ENCODE data around the gene NOX3. TPM values are rescaled to one million over a fixed set of nuclear protein-coding genes. Genes with fewer than 3 reads are reported as not detected.
"Not testable (repeated sequence)": the region's sequence is repeated elsewhere in the genome, so short reads cannot be mapped to it uniquely, and the experiment has no call there.

NOX3 gene, protein sequence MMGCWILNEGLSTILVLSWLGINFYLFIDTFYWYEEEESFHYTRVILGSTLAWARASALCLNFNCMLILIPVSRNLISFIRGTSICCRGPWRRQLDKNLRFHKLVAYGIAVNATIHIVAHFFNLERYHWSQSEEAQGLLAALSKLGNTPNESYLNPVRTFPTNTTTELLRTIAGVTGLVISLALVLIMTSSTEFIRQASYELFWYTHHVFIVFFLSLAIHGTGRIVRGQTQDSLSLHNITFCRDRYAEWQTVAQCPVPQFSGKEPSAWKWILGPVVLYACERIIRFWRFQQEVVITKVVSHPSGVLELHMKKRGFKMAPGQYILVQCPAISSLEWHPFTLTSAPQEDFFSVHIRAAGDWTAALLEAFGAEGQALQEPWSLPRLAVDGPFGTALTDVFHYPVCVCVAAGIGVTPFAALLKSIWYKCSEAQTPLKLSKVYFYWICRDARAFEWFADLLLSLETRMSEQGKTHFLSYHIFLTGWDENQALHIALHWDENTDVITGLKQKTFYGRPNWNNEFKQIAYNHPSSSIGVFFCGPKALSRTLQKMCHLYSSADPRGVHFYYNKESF
- total RNA-seq (2014; rRNA removed; shearing (Covaris generic); ENCODE audit: low replicate concordance), result not detected in 2 replicates

DNA sequence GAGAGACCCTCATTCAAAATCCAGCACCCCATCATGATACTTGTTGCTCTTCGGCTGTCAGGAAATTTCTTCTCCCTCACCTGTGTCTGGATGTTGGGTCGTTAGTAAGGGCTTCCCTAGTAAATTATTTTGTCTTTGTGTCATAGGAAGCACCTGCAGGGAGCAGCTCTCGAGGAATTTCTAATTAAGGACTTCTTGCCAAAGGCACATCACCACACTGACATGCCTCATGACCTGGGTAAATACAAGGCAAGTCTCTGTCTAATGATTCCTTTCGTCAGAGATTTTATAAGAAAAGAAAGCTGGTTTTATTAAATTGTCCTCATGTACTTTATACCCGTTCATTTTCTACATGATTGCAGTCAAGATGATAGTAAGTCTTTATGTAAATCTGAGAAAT, at the start of gene NOX3:
Gene NOX3 (minus strand): TSS at position 74 of the 400 bp plus-strand sequence. CDS start 39 bp downstream, at position 35.
- DNase-seq (ENCODE audit: low read depth), result no peak
- in situ Hi-C loops (cut with HindIII; ENCODE audit: low pct_unique_long_range_greater_than_20kb, low sequenced_read_pairs), result no loop called here

DNA sequence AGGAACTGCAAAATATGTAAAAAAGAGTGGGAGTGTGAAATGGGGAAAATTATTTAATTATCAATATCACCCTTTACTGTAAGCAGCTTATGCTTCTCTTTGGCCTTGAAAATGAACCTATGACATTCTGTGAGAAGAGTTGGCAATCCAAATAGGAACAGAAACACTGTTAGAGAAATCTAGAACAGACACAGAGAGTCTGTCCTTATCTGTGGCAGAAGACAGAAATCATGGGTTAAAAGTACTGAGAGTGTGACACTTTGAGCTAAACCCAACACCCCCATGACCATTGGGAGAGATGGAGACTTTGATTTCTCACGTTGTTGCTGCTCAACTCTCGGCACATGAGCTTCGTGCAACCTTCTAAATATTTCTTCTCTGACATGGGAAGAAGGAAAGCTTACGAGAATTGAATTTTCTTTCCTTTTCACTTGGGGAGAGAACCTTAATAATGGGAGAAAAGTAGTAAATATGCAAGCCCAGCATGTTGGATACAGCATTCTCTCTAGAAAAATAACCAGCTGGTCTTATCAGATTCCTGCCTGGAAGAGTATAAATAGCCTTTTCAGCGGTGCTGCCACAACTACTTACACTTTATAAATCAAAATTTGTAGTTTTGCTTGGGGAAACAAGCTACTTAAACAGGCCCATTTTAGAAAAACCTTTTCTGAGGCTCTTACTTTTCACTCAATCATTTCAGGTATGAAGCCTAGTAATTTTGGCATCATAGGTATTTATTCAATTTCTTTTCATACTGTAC, 49.4 kb upstream of the NOX3 start:
- in situ Hi-C loops (cut with HindIII; ENCODE audit: low pct_unique_long_range_greater_than_20kb, low sequenced_read_pairs), result no loop called here
- no peak for DNase-seq (ENCODE audit: low read depth)

DNA sequence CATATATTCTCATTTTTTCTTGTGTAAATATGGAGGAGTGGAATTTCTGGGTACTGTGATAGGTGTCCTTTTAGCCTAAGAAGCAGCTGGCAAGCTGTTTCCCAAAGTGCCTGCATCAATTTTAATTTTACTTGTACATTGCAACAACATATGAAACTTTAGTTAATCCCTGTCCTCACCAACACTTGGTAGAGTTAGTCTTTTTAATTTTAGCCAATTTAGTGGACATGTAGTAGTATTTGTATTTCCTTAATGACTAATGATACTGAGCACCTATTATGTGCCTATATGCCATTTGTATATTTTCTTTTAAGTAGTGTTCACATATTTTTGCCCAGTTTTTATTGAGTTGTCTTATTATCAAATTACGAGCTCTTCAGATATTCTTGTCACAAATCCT, 46.8 kb upstream of the NOX3 start:
- no peak for DNase-seq (ENCODE audit: low read depth)
- in situ Hi-C loops (cut with HindIII; ENCODE audit: low pct_unique_long_range_greater_than_20kb, low sequenced_read_pairs), result no loop called here

DNA sequence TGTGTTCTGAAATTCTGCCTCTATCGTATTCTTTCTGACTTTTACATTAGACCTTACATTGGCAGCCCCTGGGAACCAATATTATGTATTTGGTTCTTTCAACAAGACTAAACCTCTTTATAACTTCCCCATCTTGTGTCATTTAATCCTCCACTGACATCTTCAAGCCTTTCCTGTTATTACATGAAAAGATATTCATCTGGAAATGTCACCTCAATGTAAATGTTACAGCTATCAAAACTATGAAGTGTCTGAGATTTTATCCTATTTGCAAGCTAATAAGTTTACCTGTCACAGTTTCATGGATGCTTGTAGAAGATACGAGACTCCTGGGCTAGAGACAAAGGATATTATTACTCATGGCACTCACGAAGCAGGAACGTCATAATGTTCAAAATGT, 43.9 kb upstream of the NOX3 start:
- DNase-seq (ENCODE audit: low read depth), result no peak
- in situ Hi-C loops (cut with HindIII; ENCODE audit: low pct_unique_long_range_greater_than_20kb, low sequenced_read_pairs), result no loop called here

DNA sequence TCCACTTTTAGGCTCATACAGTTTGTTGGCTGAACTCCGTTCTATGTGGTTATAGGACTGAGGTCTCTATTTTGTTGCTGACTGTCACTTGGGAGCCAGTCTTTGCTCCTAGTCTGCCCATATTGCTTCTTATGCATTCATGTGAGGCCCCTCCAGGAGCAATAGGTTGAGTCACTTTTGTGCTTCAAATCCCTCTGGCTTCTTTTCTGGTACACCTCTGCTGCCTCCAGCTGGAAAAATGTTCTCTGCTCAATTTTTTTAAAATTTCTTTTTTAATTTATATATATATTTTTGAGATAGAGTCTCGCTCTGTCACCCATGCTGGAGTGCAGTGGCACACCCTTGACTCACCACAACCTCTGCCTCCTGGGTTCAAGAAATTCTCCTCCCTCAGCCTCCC, 42.7 kb upstream of the NOX3 start:
- no peak for DNase-seq (ENCODE audit: low read depth)
- in situ Hi-C loops (cut with HindIII; ENCODE audit: low pct_unique_long_range_greater_than_20kb, low sequenced_read_pairs), result no loop called here

DNA sequence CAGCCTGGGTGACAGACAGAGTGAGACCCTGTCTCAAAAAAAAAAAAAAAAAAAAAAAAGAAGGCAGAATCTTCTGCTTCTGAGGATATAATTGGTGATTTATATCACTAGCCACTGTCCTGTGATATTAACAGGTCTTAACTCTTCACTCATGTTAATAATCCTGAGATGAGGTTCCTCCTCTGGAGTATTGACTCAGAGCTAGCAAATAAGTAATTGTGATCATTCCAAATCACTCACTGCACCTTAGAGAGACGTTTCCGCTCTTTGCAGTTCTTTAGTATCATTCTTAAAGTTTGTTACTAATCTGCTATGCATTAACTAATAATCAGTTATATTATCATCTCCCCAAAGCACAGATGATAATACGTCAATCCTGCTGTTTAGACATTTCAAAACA, 41.6 kb upstream of the NOX3 start:
- DNase-seq (ENCODE audit: low read depth), result no peak
- in situ Hi-C loops (cut with HindIII; ENCODE audit: low pct_unique_long_range_greater_than_20kb, low sequenced_read_pairs), result no loop called here

DNA sequence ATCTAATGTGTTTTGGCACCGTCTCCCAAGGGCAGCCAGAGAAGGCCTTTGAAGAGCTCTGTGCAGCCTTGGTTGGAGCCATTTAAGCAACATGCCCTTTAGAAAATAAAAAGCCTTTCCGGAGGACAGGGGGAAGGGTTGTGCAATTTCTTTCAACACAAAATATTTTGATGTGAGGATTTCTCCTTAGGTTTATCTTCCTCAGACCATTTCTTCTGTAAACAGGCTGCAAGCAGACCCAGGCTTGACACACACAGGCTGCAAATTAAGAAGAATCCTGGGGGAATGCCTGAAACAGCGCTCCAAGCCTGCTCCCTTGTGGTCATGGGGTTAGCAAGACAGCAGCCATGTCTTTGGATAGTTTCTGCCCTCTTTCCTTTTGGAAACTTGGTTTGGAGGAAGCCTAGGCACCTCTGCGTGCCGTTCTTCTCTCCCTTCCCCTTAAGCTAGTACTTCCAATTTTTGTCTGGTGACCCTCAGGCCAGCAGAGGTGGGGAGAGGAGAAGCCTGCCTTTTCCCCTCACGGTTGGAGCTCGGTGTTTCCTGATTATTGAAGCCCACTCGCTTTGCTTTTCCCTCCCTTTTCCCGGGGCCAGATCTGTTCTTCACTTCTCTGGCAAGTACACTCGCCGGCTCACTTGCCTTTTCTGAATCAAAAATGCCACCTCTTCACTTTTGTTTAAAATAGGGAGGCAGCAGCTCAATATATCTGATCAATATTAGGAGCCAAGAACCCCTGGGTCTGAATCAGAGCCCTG, 39.6 kb upstream of the NOX3 start:
- in situ Hi-C loops (cut with HindIII; ENCODE audit: low pct_unique_long_range_greater_than_20kb, low sequenced_read_pairs), result no loop called here
- no peak for DNase-seq (ENCODE audit: low read depth)

DNA sequence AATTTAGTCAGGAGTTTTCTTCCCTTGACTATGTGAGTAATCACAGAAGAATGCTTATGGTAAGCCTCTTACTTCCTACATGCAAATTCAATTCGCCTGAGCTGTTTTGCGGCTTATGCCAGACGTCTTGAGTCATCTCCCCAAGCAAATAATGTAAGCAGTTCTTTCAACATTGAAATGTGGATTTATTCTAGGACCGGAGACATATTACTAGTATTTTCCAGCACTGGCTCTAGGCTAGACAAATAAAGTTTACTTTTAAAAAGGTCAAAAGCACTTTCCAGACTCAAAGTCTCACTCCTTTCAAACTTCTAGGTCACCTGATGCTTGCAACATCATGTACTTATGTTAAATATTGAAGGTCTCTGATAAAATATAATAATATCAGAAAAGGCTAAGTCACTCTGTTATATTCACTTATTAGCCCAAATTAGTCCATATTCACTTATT, 38.1 kb upstream of the NOX3 start:
- in situ Hi-C loops (cut with HindIII; ENCODE audit: low pct_unique_long_range_greater_than_20kb, low sequenced_read_pairs), result no loop called here
- DNase-seq (ENCODE audit: low read depth), result peak; percentile 78

DNA sequence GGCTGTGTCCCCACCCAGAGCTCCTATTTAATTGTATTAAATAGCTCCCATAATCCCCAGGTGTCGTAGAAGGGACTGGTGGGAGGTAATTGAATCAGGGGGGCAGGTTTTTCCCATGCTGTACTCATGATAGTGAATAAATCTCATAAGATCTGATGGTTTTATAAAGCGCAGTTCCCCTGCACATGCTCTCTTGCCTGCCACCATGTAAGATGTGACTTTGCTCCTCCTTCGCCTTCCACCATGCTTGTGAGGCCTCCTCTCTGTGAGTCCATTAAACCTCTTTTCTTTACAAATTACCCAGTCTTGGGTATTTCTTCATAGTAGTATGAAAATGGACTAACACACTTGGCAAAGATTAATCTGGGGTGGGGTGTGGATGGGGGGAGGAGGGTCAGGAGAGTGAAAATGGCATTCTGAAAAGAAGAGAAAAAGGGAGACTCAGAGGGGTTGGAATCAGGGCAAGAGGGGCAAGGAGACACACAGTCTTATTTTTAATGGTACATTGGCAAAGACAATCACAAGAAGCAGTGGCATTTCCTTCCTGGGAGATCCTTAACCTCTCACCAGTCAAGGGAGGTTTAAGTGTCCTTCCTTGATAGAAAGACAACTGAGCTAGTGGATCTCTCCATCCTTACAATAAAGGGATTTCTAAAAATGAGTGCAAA, 37.5 kb upstream of the NOX3 start:
- in situ Hi-C loops (cut with HindIII; ENCODE audit: low pct_unique_long_range_greater_than_20kb, low sequenced_read_pairs), result no loop called here
- no peak for DNase-seq (ENCODE audit: low read depth)

DNA sequence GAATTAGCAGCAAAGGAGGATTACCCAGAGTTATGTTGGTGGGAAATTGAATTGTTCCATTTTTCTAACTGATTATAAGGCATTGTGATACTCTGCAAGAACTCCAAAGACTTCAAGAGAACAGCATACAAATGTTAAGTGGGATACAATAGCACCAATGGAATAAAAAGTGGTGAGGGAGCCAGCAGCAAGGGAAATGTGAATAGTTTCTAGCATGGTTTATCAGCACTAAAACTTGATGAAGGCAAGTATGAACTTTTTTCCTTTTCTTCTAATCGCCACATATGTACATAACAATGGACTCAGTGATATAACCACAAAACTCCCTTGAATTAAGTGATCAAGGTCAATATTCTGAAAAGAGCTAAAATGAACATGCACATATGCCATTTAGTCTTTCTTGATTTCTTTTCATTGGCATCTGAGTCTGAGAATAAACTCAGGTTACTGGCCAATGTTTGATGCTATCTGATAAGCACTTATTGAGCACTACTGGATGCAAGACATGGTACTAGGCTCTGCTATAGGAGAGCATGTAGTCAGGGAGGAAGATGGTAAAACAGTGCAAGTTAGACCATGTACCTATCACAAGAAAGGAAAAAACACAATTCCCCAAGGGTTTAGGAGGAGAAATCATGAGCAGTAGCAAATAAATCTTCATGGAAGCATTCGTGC, 36.6 kb upstream of the NOX3 start:
- in situ Hi-C loops (cut with HindIII; ENCODE audit: low pct_unique_long_range_greater_than_20kb, low sequenced_read_pairs), result no loop called here
- no peak for DNase-seq (ENCODE audit: low read depth)

DNA sequence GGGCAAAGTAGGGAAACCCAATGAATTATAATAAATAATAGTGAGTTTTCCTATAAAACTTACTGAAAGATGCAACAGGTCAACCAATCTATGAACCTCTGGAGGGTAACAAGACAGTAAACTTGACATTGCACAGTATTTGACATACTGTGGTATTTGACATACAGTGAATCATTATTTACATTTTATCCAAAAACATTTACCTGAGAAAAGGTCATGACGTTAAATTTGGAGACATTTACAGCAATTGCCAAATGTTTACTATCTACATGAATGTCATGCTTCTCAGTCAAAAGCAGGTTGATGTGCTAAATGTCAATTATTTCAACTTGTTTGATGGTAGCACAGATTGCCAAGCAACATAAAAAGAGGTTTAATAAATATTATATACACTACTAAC, 35.8 kb upstream of the NOX3 start:
- in situ Hi-C loops (cut with HindIII; ENCODE audit: low pct_unique_long_range_greater_than_20kb, low sequenced_read_pairs), result no loop called here
- DNase-seq (ENCODE audit: low read depth), result no peak

DNA sequence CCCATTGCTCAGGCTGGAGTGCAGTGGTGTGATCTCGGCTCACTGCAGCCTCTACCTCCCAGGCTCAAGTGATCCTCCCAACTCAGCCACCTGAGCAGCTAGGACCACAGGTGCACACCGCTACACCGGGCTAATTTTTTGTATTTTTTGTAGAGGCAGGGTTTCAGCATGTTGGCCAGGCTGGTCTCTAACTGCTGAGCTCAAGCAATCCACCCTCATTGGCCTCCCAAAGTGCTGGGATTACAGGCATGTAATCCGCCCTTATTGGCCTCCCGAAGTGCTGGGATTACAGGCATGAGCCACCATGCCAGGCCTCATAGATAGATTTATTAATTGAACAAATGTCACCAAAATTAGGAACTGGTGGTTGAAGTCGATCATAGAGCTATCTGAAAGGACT, 32.6 kb upstream of the NOX3 start:
- in situ Hi-C loops (cut with HindIII; ENCODE audit: low pct_unique_long_range_greater_than_20kb, low sequenced_read_pairs); DNase-seq (ENCODE audit: low read depth): not testable (repeated sequence)

DNA sequence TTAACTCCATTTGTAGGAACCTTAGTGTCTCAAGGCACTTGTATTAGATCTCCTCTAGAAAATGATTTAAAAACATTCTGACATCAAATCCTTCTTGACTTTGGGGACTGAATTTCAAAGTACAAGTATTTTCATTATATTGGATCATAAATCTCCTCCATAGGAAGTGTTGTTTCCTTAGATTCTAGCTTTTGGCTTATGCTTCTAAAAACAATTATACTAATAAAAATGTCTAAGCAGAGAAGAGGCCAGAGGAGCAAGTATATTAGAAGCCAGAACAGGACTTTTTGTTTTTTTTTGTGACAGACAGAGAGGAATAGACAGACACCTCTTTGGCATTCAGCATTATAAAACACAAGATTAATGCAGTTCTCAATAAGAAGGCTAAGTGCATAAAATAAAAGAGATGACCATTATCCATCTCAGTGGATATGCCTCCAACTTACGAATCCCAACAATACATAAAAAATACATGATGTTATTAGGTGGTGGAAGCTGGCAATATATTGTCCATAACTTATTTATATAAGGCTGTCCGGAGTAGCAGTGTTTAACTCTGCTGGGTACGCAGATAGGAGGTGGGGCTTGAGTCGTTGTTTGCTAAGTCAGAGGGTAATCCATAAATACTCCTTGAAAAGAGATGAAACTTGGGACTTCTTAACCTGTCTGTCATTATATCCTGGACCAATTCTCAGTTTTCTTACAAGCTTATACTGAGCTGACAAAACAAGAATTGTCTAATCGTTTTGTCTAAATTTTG, 31.9 kb upstream of the NOX3 start:
- in situ Hi-C loops (cut with HindIII; ENCODE audit: low pct_unique_long_range_greater_than_20kb, low sequenced_read_pairs), result no loop called here
- DNase-seq (ENCODE audit: low read depth), result no peak

DNA sequence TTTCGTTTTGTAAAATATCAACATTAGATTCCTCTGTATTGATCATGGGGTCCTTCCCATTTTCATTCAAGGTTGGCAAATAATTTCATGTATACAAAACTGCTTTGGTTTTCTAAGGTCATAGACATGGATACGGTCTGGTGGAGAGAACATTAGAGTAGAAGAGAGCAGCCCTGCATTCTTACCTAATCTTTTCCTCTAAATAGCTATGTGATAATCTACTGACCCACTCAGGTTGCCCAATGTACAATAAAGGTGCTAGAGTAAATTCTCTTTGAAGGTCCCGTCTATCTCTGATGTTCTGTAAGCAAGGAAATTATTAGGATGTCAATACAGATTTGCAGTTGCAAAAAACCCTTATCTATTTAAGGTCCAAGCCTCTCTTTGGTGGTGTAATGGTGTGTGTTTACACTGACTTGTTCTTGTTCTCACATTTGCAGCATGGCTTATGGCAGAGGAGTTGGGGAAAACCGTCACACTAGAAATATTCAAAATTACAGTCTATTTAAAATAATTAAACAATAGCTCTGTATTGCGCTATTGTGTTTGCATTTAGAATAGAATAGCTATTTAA, 31.2 kb upstream of the NOX3 start:
- in situ Hi-C loops (cut with HindIII; ENCODE audit: low pct_unique_long_range_greater_than_20kb, low sequenced_read_pairs), result no loop called here
- DNase-seq (ENCODE audit: low read depth), result no peak

DNA sequence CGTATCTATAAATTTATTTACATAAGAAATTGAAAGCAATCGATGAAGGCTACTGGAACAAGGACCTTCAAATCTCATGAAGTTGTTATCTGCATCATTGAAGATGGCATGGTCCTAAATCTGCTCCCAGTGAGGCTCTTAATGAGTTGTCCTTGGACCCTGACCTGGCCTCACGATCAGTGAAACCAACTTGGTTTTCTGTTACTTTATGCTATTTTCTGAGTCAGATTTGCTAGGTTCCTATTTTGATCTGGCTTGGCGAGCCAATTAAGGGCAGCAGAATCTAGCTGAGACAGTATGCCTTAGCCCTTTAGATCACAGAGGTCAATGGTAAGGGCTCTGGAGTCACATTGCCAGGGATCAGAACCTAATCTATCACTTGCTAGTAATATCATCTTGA, 30.1 kb upstream of the NOX3 start:
- no peak for DNase-seq (ENCODE audit: low read depth)
- in situ Hi-C loops (cut with HindIII; ENCODE audit: low pct_unique_long_range_greater_than_20kb, low sequenced_read_pairs), result no loop called here

DNA sequence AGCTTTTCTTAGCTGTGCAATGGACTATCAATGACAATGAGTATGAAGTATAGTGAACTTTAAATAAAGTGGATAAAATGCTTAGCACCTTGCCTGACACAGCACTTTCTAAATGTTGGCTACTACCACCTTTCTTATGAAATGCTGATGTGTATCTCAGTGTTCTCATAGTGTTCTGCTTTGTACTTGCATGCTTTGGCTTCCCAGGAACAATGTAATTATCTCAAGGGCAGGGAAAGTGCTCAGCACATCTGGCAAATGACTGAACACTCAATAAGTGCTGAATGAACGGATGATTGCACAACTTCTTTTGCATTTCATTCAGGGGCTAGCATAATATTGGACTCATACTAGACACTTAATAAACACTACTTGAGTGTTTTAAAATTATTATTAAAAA, 28.2 kb upstream of the NOX3 start:
- DNase-seq (ENCODE audit: low read depth), result no peak
- in situ Hi-C loops (cut with HindIII; ENCODE audit: low pct_unique_long_range_greater_than_20kb, low sequenced_read_pairs), result no loop called here

DNA sequence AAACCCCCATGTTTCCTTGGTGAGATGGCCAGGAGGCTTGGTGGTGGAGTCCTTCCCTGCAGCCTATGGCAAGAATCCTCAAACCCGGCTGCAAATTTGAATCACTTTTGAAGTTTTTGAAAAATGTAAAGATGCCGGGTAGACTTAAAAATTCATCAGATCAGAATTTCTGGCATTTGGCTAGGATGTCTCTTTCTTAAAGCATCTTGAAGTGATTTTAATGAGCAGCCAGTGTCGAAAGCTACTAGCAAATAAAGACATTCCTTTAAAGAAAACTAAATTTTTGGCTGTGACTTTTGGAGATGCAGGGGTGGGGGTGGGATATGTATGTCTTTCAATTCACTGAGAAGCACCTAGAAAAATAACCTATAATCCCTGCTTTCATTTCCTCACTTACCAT, 25.6 kb upstream of the NOX3 start:
- in situ Hi-C loops (cut with HindIII; ENCODE audit: low pct_unique_long_range_greater_than_20kb, low sequenced_read_pairs), result no loop called here
- DNase-seq (ENCODE audit: low read depth), result no peak

Data from Caki2 (cell line).